Common myeloid progenitor, CD34-positive (primary cell): Measurements from ENCODE around the gene ADAMTS3.

Experiments
- CTCF ChIA-PET: fragments of 350-600 bp; sonication (Branson Sonifier 250); formaldehyde crosslinking; loops from one replicate; lab custom pipeline; 2021; ENCODE audit warnings: antibody characterized with exemption; lab: Charles Lee
- POLR2A ChIA-PET: fragments of 350-600 bp; sonication (Branson Sonifier 250); formaldehyde crosslinking; loops from one replicate; lab custom pipeline; 2021; ENCODE audit warnings: antibody characterized with exemption; lab: Charles Lee
- DNase-seq, 3 donors: peaks; one replicate each; pipeline versions ENCODE4 v3.0.0 to v3.0.0-alpha.2; 2013
- H3K27ac ChIP-seq, 2 experiments: 1 replicate in 1 of 2; 2 replicates in 1 of 2; pipeline ENCODE4 v1.7.0; 2013; ENCODE audit warnings: inconsistent platforms in 2 of 2, low read length in 2 of 2, mild to moderate bottlenecking in 2 of 2, low read depth in 1 of 2, moderate library complexity in 1 of 2; ENCODE audit not compliant: severe bottlenecking in 2 of 2, insufficient read depth in 1 of 2, poor library complexity in 1 of 2
- H3K27me3 ChIP-seq, 5 experiments: replicated peaks in 2 of 5; 1 replicate in 3 of 5; 2 replicates in 2 of 5; pipeline versions ENCODE4 v1.6.1 to v1.7.0; 2013; ENCODE audit warnings: low read length in 4 of 5, mild to moderate bottlenecking in 2 of 5, moderate library complexity in 2 of 5, inconsistent platforms in 1 of 5; ENCODE audit not compliant: insufficient read depth in 5 of 5, control insufficient read depth in 4 of 5
- H3K36me3 ChIP-seq, 4 experiments: 1 replicate in 2 of 4; 2 replicates in 2 of 4; pipeline versions ENCODE4 v1.6.1 to v1.7.0; 2013; ENCODE audit warnings: low read length in 3 of 4, control low read depth in 1 of 4, mild to moderate bottlenecking in 1 of 4; ENCODE audit not compliant: control insufficient read depth in 4 of 4, insufficient read depth in 4 of 4
- H3K4me1 ChIP-seq, 4 experiments: 1 replicate in 3 of 4; 2 replicates in 1 of 4; pipeline versions ENCODE4 v1.6.1 to v1.7.1; 2013; ENCODE audit warnings: low read length in 3 of 4, mild to moderate bottlenecking in 3 of 4, control low read depth in 1 of 4, inconsistent platforms in 1 of 4, moderate library complexity in 1 of 4; ENCODE audit not compliant: control insufficient read depth in 4 of 4, insufficient read depth in 4 of 4; ENCODE audit errors: control extremely low read depth in 1 of 4
- H3K4me3 ChIP-seq, 7 experiments: 1 replicate in 4 of 7; 2 replicates in 3 of 7; pipeline versions ENCODE4 v1.5.1 to v1.7.0; 2013; ENCODE audit warnings: mild to moderate bottlenecking in 7 of 7, low read length in 6 of 7, moderate library complexity in 6 of 7, inconsistent platforms in 2 of 7, low read depth in 2 of 7, control low read depth in 1 of 7; ENCODE audit not compliant: insufficient read depth in 4 of 7, control insufficient read depth in 1 of 7; ENCODE audit errors: extremely low read depth in 1 of 7
- H3K9me3 ChIP-seq, 5 experiments: 1 replicate in 4 of 5; 2 replicates in 1 of 5; pipeline versions ENCODE4 v1.6.1 to v1.7.1; 2013; ENCODE audit warnings: low read length in 4 of 5, mild to moderate bottlenecking in 2 of 5, inconsistent platforms in 1 of 5, low read depth in 1 of 5, moderate library complexity in 1 of 5; ENCODE audit not compliant: control insufficient read depth in 4 of 5, insufficient read depth in 2 of 5; ENCODE audit errors: control extremely low read depth in 1 of 5
- WGBS: methylation state at CpG from one replicate; pipeline ENCODE4 v1.1.5; 2013; ENCODE audit not compliant: insufficient coverage; 5-methylcytosine and 5-hydroxymethylcytosine counted together

ADAMTS3 gene

DNA sequence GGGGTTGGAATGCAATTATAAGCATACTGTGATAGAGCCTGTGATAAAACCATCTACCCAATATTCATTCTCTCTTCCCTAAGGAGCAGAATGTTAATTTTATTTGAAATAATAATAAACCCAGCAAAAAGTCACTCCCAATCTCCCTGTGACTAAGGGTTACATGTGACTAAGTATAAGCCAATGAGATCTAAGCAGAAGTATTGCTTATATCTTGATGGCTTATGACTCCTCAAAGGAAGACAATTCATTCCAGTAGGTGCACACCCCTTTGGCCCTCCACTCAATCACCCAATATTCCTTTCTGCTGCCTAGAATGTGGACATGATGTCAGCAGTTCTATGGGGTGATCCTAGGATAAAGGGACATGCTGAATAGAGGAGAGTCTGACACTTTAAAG, 224.6 kb downstream of the ADAMTS3 start:
- no peaks in the 10 kb centered on the region for H3K36me3 ChIP-seq
- H3K27me3 ChIP-seq = no peaks in the 10 kb centered on the region
- CTCF ChIA-PET = no interaction called here
- DNase-seq = no peak
- no peaks in the 10 kb centered on the region for H3K4me1 ChIP-seq
- no peaks in the 10 kb centered on the region for H3K9me3 ChIP-seq
- no peak overlapping the region for H3K27ac ChIP-seq
- POLR2A ChIA-PET = no interaction called here
- no peak overlapping the region for H3K4me3 ChIP-seq

DNA sequence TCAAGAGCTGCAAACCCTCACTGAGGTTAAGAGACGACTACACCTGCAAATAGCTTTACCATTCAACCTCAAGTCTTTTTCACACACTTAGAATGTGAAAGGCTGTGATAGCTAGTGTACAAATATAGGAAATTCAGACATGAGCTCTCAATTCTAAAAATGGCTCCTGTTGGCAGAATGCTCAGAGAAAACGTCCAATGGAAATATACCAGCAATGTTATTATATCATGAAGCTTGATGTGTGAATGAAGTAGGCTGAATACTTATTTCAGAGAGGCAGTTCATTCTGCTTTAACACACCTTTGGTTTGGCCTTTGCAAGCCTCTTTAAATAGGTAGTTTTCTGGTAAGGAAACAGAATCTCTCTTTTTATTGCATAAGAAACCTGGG, 227.6 kb downstream of the ADAMTS3 start:
- 100% methylated on average over 1 of the region's 2 CpGs for WGBS
- CTCF ChIA-PET = interaction anchor here (1.3 to 2.9 kb wide), 2 partner anchors 15 to 77 kb away, joined by 3 to 11 read pairs; no protein-coding TSS in a partner anchor
- DNase-seq = no peak

DNA sequence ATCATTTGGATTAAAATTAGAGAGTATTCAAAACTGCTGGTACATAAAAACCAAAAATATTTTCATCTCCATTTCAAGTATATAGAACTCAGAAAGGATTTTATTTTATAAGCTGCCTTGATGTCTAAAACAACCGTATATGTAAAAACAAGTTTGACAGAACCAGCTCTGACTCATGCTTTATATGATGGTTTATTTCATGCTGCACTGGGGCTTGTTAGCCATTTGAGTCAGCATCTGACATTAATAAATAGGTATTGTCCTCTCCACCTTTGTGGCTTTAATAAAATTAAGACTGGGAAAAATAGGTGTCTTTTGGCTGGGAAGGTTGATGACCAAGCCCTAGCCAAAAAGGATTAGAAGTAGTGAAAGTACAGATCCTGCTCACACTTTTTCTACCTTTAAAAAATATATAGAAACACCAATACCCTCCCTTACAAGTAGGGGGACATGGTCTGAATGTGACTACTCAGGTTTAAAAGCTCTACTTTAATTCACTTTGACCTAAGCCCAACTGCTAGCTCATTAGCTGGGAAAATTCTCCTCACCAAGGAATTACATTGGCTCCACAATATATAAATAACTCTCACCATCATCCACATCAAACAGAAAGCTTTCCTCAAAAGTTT, 228.1 kb downstream of the ADAMTS3 start:
- ChIA-PET CTCF (interaction anchor here (1.3 to 2.9 kb wide), 2 partner anchors 14 to 78 kb away, joined by 3 to 11 read pairs; no protein-coding TSS in a partner anchor), POLR2A (no interaction called here)
- DNase-seq = no peak
- WGBS = no CpG with 5 or more reads among the region's 1 CpG
- no peaks in the 10 kb centered on the region for H3K36me3 ChIP-seq
- no peaks in the 10 kb centered on the region for H3K27me3 ChIP-seq
- no peaks in the 10 kb centered on the region for H3K4me1 ChIP-seq
- no peaks in the 10 kb centered on the region for H3K9me3 ChIP-seq
- no peak overlapping the region for H3K4me3 ChIP-seq
- no peak overlapping the region for H3K27ac ChIP-seq

More for the DNA sequence above, 227.6 kb downstream of the ADAMTS3 start:
- no peaks in the 10 kb centered on the region for H3K36me3 ChIP-seq
- POLR2A ChIA-PET = no interaction called here
- no peaks in the 10 kb centered on the region for H3K4me1 ChIP-seq
- no peaks in the 10 kb centered on the region for H3K27me3 ChIP-seq
- H3K27ac ChIP-seq = no peak overlapping the region
- H3K9me3 ChIP-seq = no peaks in the 10 kb centered on the region
- no peak overlapping the region for H3K4me3 ChIP-seq

DNA sequence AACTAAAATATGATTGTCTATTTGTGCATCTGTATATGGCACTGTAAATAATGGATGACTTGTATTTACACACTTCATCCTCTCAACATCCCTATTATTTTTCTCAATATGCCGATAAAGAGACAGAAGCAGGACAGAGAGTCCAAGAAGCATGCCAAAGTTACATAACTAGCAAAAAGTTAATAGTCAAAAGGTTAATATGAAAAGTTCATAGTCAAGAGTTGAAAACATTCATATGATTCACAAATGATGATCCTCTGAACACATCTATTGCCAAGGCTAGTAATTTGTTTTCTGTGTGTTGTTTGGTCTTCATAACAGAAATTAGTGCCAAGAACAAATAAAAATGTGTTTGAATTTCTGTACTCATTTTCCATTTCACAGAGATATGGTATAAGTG, 231.0 kb downstream of the ADAMTS3 start:
- no peak for DNase-seq
- Histone ChIP-seq H3K27me3 (no peaks in the 10 kb centered on the region), H3K27ac (no peak overlapping the region), H3K9me3 (no peaks in the 10 kb centered on the region), H3K4me1 (no peaks in the 10 kb centered on the region), H3K4me3 (no peak overlapping the region), H3K36me3 (no peaks in the 10 kb centered on the region)
- ChIA-PET CTCF (no interaction called here), POLR2A (no interaction called here)
- no CpG with 5 or more reads among the region's 1 CpG for WGBS

DNA sequence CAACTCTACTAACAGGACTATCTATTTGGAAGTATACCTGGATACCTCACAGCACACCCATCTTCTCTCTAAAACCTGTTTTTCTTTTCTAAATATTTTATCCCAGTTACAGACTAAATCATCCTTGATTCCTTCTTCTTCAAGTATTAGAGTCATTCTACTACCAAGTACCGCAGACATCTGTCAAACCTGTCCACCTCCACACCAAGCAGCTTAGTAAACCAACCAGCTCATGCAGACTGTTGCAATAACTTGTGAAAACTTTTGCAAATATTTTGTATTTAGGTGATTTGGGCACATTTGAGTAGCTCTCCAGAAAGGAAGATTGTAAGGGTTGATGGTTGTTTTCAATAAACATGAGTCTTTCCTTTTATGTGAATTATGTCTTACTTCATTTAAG, 238.6 kb downstream of the ADAMTS3 start:
- no peaks in the 10 kb centered on the region for H3K36me3 ChIP-seq
- CTCF ChIA-PET = no interaction called here
- no peak overlapping the region for H3K27ac ChIP-seq
- POLR2A ChIA-PET = no interaction called here
- no peaks in the 10 kb centered on the region for H3K9me3 ChIP-seq
- no peaks in the 10 kb centered on the region for H3K4me1 ChIP-seq
- no peak for DNase-seq
- no peak overlapping the region for H3K4me3 ChIP-seq
- peaks cover 0 to 4% (median 0%) of the 10 kb centered on the region in 5 experiments for H3K27me3 ChIP-seq
- WGBS = 100% methylated on average over 1 of the region's 1 CpG

DNA sequence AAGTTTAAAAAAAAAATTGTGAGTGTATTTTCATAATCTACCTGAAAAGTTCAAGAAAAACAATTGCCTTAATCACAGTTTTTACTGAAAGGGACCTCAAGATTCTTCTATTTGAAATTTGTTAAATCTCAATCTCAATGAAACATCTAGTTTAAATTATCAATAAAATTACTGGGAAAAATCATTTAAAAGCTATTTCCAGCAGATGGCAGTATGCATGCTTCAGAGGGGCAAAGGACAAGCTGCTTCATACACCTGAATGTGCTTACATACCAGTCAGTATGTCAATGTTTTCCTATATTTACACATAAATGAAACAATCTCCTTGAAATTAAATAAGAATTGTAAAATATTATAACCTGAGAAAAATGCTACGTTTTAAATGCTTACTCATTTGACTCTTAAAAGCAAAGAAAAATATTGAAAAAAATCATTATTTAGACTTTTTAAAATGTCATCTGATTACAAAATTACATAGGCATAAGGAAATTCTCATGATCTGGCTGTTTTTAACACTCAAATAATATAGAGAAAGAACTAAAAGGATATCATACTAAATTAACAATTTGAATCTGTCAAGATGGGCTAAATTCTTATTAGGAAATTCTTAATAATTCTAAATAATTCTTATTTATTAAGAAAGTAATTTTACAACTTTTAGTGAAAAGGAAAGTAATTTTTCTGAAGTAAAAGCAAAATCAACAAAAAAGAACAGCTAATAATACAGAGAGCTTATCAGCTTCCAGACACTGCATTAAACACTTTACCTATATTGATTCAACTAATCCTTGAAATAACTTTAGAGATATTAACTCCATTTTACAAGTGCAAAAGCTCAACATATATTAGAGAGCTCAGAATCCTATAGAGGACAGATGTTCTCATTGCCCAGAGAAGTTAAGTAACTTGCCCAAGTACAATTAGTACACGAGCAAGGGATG, 242.1 kb downstream of the ADAMTS3 start:
- ChIA-PET POLR2A (no interaction called here), CTCF (interaction anchor here (0.8 to 2.5 kb wide), 13 partner anchors 9 to 709 kb away, joined by 3 to 12 read pairs (median 4); no protein-coding TSS in a partner anchor)
- no peak overlapping the region for H3K4me3 ChIP-seq
- no peaks in the 10 kb centered on the region for H3K36me3 ChIP-seq
- H3K9me3 ChIP-seq = no peaks in the 10 kb centered on the region
- no peak overlapping the region for H3K27ac ChIP-seq
- 92% methylated on average over 1 of the region's 2 CpGs for WGBS
- peaks cover 0 to 17% (median 6%) of the 10 kb centered on the region in 5 experiments for H3K27me3 ChIP-seq
- H3K4me1 ChIP-seq = no peaks in the 10 kb centered on the region
- DNase-seq = peak; percentile 10 to 45 (median 44)

DNA sequence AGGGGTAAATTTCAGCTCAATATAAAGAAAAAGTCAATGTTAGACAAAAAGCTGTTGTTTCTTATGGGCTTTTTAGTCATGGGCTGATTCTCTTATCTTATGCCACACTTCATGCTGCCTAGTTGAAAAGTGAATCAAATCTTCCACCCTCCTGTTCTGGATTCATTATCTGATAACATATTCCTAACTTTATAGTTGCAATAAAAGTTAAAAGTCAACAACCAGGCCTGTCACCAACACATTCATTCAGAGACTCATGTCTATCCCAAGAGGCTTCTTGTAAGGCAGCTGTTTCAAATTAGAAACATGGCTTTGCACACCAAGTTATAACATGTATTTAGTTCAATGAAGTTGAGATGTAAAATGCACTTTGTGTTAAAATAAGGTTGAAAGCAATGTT, 243.8 kb downstream of the ADAMTS3 start:
- H3K36me3 ChIP-seq = no peaks in the 10 kb centered on the region
- H3K4me3 ChIP-seq = no peak overlapping the region
- no peak for DNase-seq
- POLR2A ChIA-PET = no interaction called here
- no peaks in the 10 kb centered on the region for H3K9me3 ChIP-seq
- H3K4me1 ChIP-seq = peaks cover 0 to 3% (median 2%) of the 10 kb centered on the region in 4 experiments
- CTCF ChIA-PET = interaction anchor here (0.7 to 2.5 kb wide), 5 partner anchors 12 to 697 kb away, joined by 3 to 12 read pairs (median 8); no protein-coding TSS in a partner anchor
- H3K27me3 ChIP-seq = peaks cover 0 to 23% (median 4%) of the 10 kb centered on the region in 5 experiments
- H3K27ac ChIP-seq = no peak overlapping the region
